Measurements from ENCODE around the gene NCAPH2.

Gene NCAPH2

GRCh38 chr22:50548921-50549790 is 41.1 kb downstream of the NCAPH2 start:
- no peak for DNase-seq (ENCODE audit: low read depth in 2 of 2)

GRCh38 chr22:50550395-50550794 is 42.4 kb downstream of the NCAPH2 start:
- no peak for DNase-seq (ENCODE audit: low read depth in 2 of 2)

GRCh38 chr22:50551160-50551752 is 43.2 kb downstream of the NCAPH2 start:
- no peak for DNase-seq (ENCODE audit: low read depth in 2 of 2)

GRCh38 chr22:50553310-50553709 is 45.3 kb downstream of the NCAPH2 start:
- DNase-seq (ENCODE audit: low read depth in 2 of 2) = no peak

- no peak for DNase-seq (ENCODE audit: low read depth in 2 of 2)
These were observed 48.7 kb downstream of the NCAPH2 start for GRCh38 chr22:50556703-50557102.

GRCh38 chr22:50560034-50560433 is 52.0 kb downstream of the NCAPH2 start:
- no peak for DNase-seq (ENCODE audit: low read depth in 2 of 2)

- no peak for DNase-seq (ENCODE audit: low read depth in 2 of 2)
These were observed 53.7 kb downstream of the NCAPH2 start for GRCh38 chr22:50561401-50562358.

GRCh38 chr22:50562523-50563412 is 54.7 kb downstream of the NCAPH2 start, which contains the start of gene SYCE3:
Gene SYCE3 (minus strand): TSS chr22:50562919. CDS start chr22:50556405, 6,514 bp downstream.
- peak; percentile 95 to 97 for DNase-seq (ENCODE audit: low read depth in 2 of 2)

- no peak for DNase-seq (ENCODE audit: low read depth in 2 of 2)
These were observed 55.6 kb downstream of the NCAPH2 start for GRCh38 chr22:50563413-50564160.

GRCh38 chr22:50564289-50564688 is 56.3 kb downstream of the NCAPH2 start:
- DNase-seq (ENCODE audit: low read depth in 2 of 2) = no peak

- no peak for DNase-seq (ENCODE audit: low read depth in 2 of 2)
These were observed 59.8 kb downstream of the NCAPH2 start for GRCh38 chr22:50567721-50568252.

- no peak for DNase-seq (ENCODE audit: low read depth in 2 of 2)
These were observed 60.6 kb downstream of the NCAPH2 start for GRCh38 chr22:50568626-50569025.

- no peak for DNase-seq (ENCODE audit: low read depth in 2 of 2)
These were observed 61.0 kb downstream of the NCAPH2 start for GRCh38 chr22:50569041-50569459.

- DNase-seq (ENCODE audit: low read depth in 2 of 2) = no peak
These were observed 62.0 kb downstream of the NCAPH2 start for GRCh38 chr22:50569896-50570535.

GRCh38 chr22:50570861-50571260 is 62.8 kb downstream of the NCAPH2 start:
- no peak for DNase-seq (ENCODE audit: low read depth in 2 of 2)

GRCh38 chr22:50571264-50572175 is 63.5 kb downstream of the NCAPH2 start:
- DNase-seq (ENCODE audit: low read depth in 2 of 2) = no peak

- no peak for DNase-seq (ENCODE audit: low read depth in 2 of 2)
These were observed 64.9 kb downstream of the NCAPH2 start for GRCh38 chr22:50572965-50573364.

Data from stimulated activated CD4-positive, alpha-beta T cell treated with anti-CD3 and anti-CD28 coated beads, Interleukin-15, amount 100 ng/mL, for 48 hours (primary cell).